Ascending aorta (tissue), 2 donors: ENCODE measurements around the gene CPM. TPM values are rescaled to one million over a fixed set of nuclear protein-coding genes. Genes with fewer than 3 reads are reported as not detected.

Source experiments
- DNase-seq, 2 donors: peaks; one replicate each; pipeline ENCODE4 v3.0.0-alpha.2; 2019; ENCODE audit warnings: low spot score in 2 of 2
- H3K27ac ChIP-seq, 2 donors: fragments of 200-600 bp; sonication (generic); one replicate each; pipeline ENCODE4 v1.5.1; 2016 to 2017; ENCODE audit warnings: mild to moderate bottlenecking in 1 of 2
- H3K27me3 ChIP-seq: fragments of 200-600 bp; sonication (generic); one replicate; pipeline ENCODE4 v1.5.1; 2017
- H3K36me3 ChIP-seq, 2 donors: fragments of 200-600 bp; sonication (generic); one replicate each; pipeline ENCODE4 v1.5.1; 2016
- H3K4me1 ChIP-seq, 2 donors: fragments of 200-600 bp; sonication (generic); one replicate each; pipeline ENCODE4 v1.5.1; 2016 to 2017; ENCODE audit warnings: mild to moderate bottlenecking in 1 of 2
- H3K4me3 ChIP-seq, 2 donors: fragments of 200-600 bp; sonication (generic); one replicate each; pipeline ENCODE4 v1.5.1; 2016 to 2017; ENCODE audit warnings: mild to moderate bottlenecking in 1 of 2
- H3K9me3 ChIP-seq, 2 donors: fragments of 200-600 bp; sonication (generic); one replicate each; pipeline ENCODE4 v1.5.1; 2016
- intact Hi-C: fragments of 100-400 bp; cut with DNase I; formaldehyde crosslinking; loops from one replicate; pipeline ENCODE4 v1.15.1; 2023
- total RNA-seq: library from RNA; depleted of rRNA; stranded (reverse); fragments of >200 nt; gene quantifications from one replicate; pipeline ENCODE4 v1.1.0, GENCODE V29; 2016
- TF ChIP-seq, protein P1 (sequence below), 3 experiments: fragments of 200-600 bp in 2 of 3; fragments of 450-650 bp in 1 of 3; sonication (generic) in 2 of 3; IDR thresholded peaks; one replicate each; pipeline ENCODE4 v1.5.1; 2016 to 2019; ENCODE audit warnings: antibody characterized with exemption in 3 of 3, mild to moderate bottlenecking in 1 of 3, moderate library complexity in 1 of 3

The CPM gene
- total RNA-seq, 1 donor from 2014 or later: 48.1 TPM

DNA sequence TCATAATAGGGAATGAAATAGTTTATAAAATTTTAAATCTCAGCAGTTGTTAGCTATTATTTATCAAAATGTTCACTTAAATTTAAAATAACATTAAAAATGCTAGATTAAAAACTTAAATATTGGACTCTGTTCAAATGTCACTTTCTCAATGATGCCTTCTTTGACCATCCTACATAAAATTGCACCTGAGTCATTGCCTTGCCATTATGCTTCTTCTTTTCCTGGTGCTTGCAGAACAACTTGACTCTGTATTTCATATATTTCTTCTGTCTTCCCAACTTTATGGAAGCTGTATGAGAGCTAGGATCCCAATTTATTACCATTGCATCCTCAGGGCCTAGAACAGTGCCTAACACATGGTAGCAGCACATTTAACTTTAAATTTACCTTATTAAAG, 37.3 kb upstream of the CPM start:
- intact Hi-C loops: no loop called here

DNA sequence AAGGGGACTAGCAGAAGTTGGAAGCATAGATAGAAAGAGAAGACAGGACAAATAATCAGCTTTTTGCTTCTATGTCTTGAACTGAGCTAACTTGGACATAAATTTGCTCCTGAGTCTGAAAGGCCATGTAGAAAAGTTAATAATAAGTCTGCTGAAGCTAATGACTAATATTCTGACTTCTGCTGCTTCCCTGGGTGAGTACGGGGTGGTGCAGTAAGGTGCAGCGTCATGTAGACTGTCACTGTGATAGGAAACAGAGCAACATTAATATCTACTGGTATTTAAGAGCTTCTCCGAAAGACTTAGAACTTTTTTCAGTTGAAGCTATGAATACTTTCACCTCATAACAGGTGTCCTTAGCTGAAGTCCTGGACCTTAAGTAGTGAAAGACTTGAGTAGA, 34.1 kb upstream of the CPM start:
- H3K9me3 ChIP-seq: no peaks in the 10 kb centered on the region
- DNase-seq: no peak
- H3K27me3 ChIP-seq: no peaks in the 10 kb centered on the region
- no peak overlapping the region for H3K4me3 ChIP-seq
- no peaks in the 10 kb centered on the region for H3K36me3 ChIP-seq
- no peak overlapping the region for H3K27ac ChIP-seq
- intact Hi-C loops: no loop called here
- no peaks in the 10 kb centered on the region for H3K4me1 ChIP-seq
- TF ChIP-seq, protein P1, sequence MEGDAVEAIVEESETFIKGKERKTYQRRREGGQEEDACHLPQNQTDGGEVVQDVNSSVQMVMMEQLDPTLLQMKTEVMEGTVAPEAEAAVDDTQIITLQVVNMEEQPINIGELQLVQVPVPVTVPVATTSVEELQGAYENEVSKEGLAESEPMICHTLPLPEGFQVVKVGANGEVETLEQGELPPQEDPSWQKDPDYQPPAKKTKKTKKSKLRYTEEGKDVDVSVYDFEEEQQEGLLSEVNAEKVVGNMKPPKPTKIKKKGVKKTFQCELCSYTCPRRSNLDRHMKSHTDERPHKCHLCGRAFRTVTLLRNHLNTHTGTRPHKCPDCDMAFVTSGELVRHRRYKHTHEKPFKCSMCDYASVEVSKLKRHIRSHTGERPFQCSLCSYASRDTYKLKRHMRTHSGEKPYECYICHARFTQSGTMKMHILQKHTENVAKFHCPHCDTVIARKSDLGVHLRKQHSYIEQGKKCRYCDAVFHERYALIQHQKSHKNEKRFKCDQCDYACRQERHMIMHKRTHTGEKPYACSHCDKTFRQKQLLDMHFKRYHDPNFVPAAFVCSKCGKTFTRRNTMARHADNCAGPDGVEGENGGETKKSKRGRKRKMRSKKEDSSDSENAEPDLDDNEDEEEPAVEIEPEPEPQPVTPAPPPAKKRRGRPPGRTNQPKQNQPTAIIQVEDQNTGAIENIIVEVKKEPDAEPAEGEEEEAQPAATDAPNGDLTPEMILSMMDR (IDR thresholded peaks at IDR 0.05): no peak

More for the DNA sequence above, 37.3 kb upstream of the CPM start:
- Histone ChIP-seq H3K9me3 (no peaks in the 10 kb centered on the region), H3K4me1 (no peaks in the 10 kb centered on the region), H3K4me3 (no peak overlapping the region), H3K27me3 (no peaks in the 10 kb centered on the region), H3K27ac (no peak overlapping the region), H3K36me3 (no peaks in the 10 kb centered on the region)
- TF ChIP-seq, protein P1 (IDR thresholded peaks at IDR 0.05): no peak
- DNase-seq: no peak

DNA sequence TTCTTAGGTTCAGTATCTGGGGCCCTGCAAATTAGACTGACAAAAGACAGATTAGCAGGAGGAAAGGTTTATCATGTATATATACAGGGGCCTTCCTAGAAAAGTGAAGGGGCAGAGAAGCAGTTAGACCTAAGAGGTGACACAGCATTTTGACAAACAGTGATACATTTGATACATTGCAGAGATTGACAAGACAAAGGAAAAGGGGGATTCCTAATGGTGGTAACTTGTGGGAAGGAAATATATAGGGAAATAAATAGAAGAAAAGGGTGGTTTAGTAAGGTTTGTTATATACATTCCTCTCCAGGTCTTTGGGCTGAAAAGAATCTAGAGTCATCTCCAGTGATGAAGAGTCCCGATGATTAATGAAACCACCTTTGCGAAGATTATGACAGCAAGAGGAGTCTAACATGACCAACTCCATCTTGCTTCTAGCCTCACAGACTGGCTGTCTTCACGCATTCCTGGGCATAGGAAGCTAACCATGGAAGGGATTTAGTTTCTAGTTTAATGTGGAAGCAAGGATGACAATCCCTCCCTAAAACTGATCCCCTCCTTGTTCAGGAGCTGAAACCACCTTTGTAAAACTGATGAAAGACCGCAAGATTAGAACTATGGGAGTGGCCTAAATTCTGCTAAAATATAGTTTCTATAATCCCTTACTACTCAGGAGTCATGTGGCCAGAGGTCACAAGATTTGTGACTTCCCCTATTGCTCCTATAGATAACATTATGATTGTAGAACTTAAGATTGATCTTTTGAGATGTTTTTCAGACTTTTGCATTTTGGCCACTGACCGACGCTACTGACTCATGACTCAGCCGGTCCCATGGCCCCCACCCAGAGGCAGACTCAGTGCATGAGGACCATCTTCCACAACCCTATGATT, 31.1 kb upstream of the CPM start:
- Histone ChIP-seq H3K4me1 (no peaks in the 10 kb centered on the region), H3K9me3 (no peaks in the 10 kb centered on the region), H3K4me3 (no peak overlapping the region), H3K36me3 (no peaks in the 10 kb centered on the region), H3K27ac (no peak overlapping the region), H3K27me3 (no peaks in the 10 kb centered on the region)
- TF ChIP-seq, protein P1 (IDR thresholded peaks at IDR 0.05): no peak
- DNase-seq: no peak
- intact Hi-C loops: no loop called here

DNA sequence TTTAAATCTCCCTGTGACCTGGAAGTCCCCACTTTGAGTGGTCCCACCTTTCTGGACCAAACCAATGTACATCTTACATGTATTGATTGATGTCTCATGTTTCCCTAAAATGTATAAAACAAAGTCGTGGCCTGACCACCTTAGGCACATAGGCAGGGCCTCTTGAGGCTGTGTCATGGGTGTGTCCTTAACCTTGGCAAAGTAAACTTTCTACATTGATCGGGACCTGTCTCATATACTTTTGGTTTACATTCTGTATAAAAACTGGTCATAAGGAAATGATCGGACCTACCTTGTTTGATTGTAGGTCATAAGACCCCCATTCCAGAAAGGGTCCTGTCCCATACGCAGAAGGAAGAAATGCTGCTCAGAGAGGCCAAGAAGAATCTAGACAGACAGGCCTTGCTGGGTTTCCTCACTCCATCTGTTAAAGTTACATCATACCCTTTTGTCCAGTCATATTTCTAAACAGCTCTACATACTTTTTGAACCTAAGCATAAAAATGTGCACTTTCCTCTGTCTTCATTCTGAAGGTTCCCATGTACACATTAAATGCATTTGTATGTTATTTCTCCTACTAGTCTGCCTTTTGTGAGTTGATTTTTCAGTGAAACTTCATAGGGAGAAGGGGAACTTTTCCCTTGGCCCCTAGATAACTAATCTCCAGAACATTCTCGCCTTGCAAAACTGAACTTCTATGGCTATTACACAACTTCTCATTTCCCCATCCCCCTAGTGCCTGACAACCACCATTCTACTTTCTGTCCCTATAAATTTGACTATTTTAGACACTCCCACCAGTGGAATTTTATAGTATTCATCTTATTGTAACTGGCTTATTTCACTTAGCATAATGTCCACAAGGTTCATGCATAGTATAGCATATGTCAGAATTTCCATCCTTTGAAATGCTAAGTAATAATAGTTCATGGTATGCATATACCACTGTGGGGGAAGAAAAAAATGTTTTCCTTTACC, 30.2 kb upstream of the CPM start:
- Histone ChIP-seq H3K4me1 (no peaks in the 10 kb centered on the region), H3K36me3 (no peaks in the 10 kb centered on the region), H3K4me3 (no peak overlapping the region), H3K9me3 (no peaks in the 10 kb centered on the region), H3K27me3 (no peaks in the 10 kb centered on the region), H3K27ac (no peak overlapping the region)
- intact Hi-C loops: no loop called here
- TF ChIP-seq, protein P1 (IDR thresholded peaks at IDR 0.05): no peak
- no peak for DNase-seq

DNA sequence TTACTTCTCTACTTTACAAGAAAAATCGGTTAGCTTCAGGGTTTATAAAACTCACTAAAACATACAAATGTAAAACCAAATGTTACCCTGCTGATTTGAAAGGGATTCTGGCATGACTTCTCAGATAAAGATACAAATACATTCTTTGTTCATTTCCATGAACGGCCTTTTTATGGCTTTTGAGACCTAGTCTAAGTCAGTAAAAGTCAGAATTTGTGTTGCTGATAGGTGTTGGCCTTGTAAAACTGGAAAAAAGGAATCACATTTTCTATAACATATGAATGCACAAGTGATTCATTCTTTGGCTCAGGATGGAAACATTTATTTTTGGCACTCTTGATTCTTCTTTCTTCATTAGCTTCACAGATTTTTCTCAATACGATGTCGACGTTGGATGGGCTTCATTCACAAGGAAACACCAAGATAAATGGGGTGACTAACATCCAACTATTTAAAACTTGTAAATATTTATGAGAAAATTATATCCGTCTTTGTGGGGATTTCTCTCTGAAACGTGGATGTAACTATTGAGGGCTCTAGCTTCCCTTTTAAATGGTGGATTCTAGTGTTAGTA, 27.0 kb upstream of the CPM start:
- H3K9me3 ChIP-seq: no peaks in the 10 kb centered on the region
- no peak overlapping the region for H3K4me3 ChIP-seq
- no peaks in the 10 kb centered on the region for H3K36me3 ChIP-seq
- no peaks in the 10 kb centered on the region for H3K27me3 ChIP-seq
- TF ChIP-seq, protein P1 (IDR thresholded peaks at IDR 0.05): no peak
- no peaks in the 10 kb centered on the region for H3K4me1 ChIP-seq
- no peak overlapping the region for H3K27ac ChIP-seq
- DNase-seq: no peak
- intact Hi-C loops: no loop called here
